Prostate gland (tissue), 2 donors: ENCODE results near the gene MTG1. TPM values are rescaled to one million over a fixed set of nuclear protein-coding genes. Genes with fewer than 3 reads are reported as not detected.
A peak's percentile ranks its signal among the peaks of the same experiment; 100 is the strongest.

Experiments used
- DNase-seq: peaks from one replicate; pipeline ENCODE4 v3.0.0-alpha.2; 2019; ENCODE audit warnings: low spot score
- H3K27ac ChIP-seq, 2 donors: fragments of 200-600 bp; sonication (generic); 2 replicates each; pipeline ENCODE4 v1.5.1; 2017 to 2019
- H3K27me3 ChIP-seq: fragments of 200-600 bp; sonication (generic); replicated peaks from 2 replicates; pipeline ENCODE4 v1.5.1; 2019; ENCODE audit not compliant: insufficient read depth
- H3K36me3 ChIP-seq, 2 donors: fragments of 200-600 bp; sonication (generic); 1 replicate in 1 of 2; 2 replicates in 1 of 2; pipeline versions ENCODE4 v1.5.1 to v1.8.1; 2017 to 2019
- H3K4me1 ChIP-seq: fragments of 200-600 bp; sonication (generic); replicated peaks from 2 replicates; pipeline ENCODE4 v1.5.1; 2019
- H3K4me3 ChIP-seq, 2 donors: fragments of 200-600 bp; sonication (generic); 2 replicates each; pipeline ENCODE4 v1.5.1; 2017 to 2019
- H3K9me3 ChIP-seq: fragments of 200-600 bp; sonication (generic); 2 replicates; pipeline ENCODE4 v1.5.1; 2017
- POLR2A ChIP-seq: fragments of 450-650 bp; IDR thresholded peaks from one replicate; pipeline ENCODE4 v1.6.1; 2016; ENCODE audit warnings: antibody characterized with exemption, mild to moderate bottlenecking
- POLR2AphosphoS5 ChIP-seq: sonication (generic); formaldehyde crosslinking; IDR thresholded peaks from one replicate; pipeline ENCODE4 v1.6.1; 2017; ENCODE audit warnings: antibody characterized with exemption
- WGBS: methylation state at CpG from one replicate; pipeline ENCODE4 v1.1.5; 2018; 5-methylcytosine and 5-hydroxymethylcytosine counted together
- intact Hi-C: fragments of 100-400 bp; cut with DNase I; formaldehyde crosslinking; loops from one replicate; pipeline ENCODE4 v1.14.2; 2022
- total RNA-seq, 2 donors: library from RNA; depleted of rRNA; stranded (reverse); fragments of >200 nt; gene quantifications; one replicate each; pipeline ENCODE4 v1.1.0, GENCODE V29; 2016
- TF ChIP-seq, protein P1 (sequence below), 4 experiments: fragments of 200-600 bp in 2 of 4; fragments of 450-650 bp in 2 of 4; sonication (generic) in 2 of 4; IDR thresholded peaks; 1 replicate in 3 of 4; 2 replicates in 1 of 4; pipeline ENCODE4 v1.5.1; 2016 to 2019; ENCODE audit warnings: antibody characterized with exemption in 4 of 4, mild to moderate bottlenecking in 2 of 4, moderate library complexity in 2 of 4

The MTG1 gene
- total RNA-seq, 2 donors from 2014 or later: 26.8 to 67.4 TPM

DNA sequence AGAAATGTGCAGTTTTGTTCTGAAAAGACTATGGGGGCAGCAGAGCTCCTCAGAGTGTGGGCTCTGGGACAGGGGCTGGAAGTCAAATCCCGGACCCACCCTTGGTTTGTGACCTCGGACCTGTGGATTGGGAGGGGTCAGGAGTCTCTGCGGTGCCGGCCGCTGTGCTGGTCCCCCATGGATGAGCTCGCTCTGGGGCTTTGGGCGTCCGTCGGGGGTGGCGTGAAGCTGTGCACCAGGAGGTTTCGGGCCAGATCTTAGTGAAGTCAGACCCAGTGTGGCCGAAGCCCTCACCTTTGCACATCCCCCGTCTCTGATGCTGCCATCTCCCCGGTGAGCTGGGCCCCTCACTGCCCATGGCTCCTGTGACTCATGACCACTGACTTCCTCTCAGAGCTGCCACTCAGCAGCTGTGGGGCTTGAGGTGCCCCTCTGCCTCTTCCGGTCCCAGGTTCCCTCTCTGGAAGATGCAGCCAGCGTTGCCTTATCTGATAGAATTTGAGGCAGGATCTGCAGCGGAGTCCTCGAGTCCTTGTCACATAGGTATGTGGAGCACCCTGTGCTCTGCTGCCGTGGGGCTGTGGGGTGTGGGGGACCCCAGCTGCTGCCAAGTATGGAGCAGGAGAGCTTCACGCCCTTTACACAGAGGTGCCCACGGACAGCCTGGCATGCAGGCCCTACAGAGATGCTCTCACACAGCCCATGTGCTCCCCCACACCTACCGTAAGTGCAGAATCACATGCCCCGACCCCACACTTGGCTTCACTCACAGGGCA lies 48.4 kb downstream of the MTG1 start:
- TF ChIP-seq POLR2AphosphoS5: no peak
- TF ChIP-seq, protein P1, sequence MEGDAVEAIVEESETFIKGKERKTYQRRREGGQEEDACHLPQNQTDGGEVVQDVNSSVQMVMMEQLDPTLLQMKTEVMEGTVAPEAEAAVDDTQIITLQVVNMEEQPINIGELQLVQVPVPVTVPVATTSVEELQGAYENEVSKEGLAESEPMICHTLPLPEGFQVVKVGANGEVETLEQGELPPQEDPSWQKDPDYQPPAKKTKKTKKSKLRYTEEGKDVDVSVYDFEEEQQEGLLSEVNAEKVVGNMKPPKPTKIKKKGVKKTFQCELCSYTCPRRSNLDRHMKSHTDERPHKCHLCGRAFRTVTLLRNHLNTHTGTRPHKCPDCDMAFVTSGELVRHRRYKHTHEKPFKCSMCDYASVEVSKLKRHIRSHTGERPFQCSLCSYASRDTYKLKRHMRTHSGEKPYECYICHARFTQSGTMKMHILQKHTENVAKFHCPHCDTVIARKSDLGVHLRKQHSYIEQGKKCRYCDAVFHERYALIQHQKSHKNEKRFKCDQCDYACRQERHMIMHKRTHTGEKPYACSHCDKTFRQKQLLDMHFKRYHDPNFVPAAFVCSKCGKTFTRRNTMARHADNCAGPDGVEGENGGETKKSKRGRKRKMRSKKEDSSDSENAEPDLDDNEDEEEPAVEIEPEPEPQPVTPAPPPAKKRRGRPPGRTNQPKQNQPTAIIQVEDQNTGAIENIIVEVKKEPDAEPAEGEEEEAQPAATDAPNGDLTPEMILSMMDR (IDR thresholded peaks at IDR 0.05): no peak
- no peak for TF ChIP-seq POLR2A
- H3K4me1 ChIP-seq: no peaks in the 10 kb centered on the region
- intact Hi-C loops: no loop called here
- H3K27me3 ChIP-seq: no peaks in the 10 kb centered on the region
- no peak overlapping the region for H3K4me3 ChIP-seq
- H3K27ac ChIP-seq: no peak overlapping the region
- H3K36me3 ChIP-seq: no peaks in the 10 kb centered on the region
- no peaks in the 10 kb centered on the region for H3K9me3 ChIP-seq
- DNase-seq: no peak
- WGBS: 86% methylated on average over 16 of the region's 23 CpGs

DNA sequence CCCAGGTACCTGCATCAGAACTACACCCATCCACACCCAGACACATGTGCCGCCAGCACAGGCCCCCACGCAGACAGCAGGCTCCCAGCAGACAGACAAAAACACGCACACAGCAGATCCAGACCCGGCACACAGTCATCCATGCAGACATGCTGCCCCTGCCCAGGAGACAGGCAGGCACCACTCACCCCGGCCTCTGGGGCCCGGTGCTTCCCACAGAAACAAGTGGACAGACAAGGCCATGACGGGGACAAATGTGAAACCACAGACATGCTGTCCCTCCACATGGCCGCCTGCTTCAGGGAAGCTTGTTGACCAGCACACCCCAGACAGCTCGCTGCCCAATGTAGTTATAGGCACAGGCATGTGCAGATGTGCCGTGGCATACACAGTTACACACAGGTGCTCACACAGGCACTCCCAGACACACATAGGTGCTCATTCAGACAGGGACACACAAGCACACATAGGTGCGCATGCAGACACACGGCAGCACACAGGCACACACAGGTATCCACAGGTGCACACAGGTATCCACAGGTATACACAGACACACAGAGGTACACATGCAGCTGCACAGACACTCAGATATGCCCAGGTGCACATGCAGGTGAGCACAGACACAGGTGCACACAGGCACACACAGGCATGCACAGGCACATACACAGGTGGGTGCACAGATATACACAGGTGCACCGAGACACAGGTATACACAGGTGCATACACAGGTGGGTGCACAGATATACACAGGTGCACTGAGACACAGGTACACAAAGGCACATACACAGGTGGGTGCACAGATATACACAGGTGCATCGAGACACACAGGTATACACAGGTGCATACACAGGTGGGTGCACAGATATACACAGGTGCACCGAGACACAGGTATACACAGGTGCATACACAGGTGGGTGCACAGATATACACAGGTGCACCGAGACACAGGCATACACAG lies 49.3 kb downstream of the MTG1 start:
- WGBS: 84% methylated on average over 14 of the region's 16 CpGs
- no peak overlapping the region for H3K27ac ChIP-seq
- H3K4me1 ChIP-seq: no peaks in the 10 kb centered on the region
- intact Hi-C loops: no loop called here
- no peaks in the 10 kb centered on the region for H3K9me3 ChIP-seq
- no peak for TF ChIP-seq POLR2AphosphoS5
- TF ChIP-seq POLR2A: no peak
- TF ChIP-seq, protein P1 (IDR thresholded peaks at IDR 0.05): no peak
- H3K36me3 ChIP-seq: no peaks in the 10 kb centered on the region
- H3K27me3 ChIP-seq: no peaks in the 10 kb centered on the region
- H3K4me3 ChIP-seq: no peak overlapping the region
- no peak for DNase-seq

DNA sequence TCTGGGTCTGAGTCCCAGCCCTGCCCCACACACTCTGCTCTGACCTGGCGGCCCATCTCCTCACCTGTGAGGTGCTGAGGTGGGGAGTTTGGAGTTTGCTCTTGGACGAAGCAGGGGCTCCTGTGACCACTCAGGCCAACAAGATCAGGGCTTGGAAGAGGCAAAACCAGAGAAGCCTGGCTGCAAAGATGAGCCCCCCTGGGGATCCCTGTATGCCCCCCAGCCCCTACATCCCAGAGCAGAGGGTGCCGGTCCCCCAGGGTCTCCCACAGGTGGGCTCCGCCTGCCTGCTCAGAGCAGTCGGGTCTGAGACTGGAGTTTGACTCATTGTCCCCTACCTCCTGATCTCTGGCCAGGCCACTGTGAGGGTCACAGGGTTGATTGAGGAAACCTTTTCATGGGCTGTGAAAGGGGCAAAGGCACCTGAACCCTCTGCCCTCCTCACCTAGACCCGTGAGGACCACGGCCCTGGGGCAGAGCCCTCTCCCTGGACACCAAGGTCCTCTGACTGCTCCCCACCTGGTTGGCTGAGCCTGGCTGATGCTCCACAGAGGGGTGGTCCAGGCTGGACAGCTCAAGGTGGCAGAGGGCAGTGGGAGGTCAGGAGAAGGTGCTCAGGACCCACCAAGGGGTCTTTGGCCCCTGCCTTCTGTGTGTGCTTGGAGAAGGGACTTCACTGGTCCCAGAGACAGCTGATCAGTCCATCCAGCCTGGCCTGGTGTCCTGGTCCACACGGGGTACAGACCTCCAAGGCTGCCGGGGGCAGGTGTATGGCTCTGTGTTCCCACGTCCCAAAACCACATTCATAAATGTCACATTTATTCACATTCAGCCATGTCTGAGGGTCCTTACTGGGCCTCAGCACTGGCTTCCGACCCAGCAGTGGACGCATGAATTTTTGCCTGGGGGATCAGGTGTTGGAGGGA lies 50.6 kb downstream of the MTG1 start:
- TF ChIP-seq, protein P1 (IDR thresholded peaks at IDR 0.05): no peak
- TF ChIP-seq POLR2AphosphoS5 (no peak), POLR2A (no peak)
- no peak overlapping the region for H3K4me3 ChIP-seq
- no peaks in the 10 kb centered on the region for H3K36me3 ChIP-seq
- H3K4me1 ChIP-seq: no peaks in the 10 kb centered on the region
- intact Hi-C loops: no loop called here
- DNase-seq: no peak
- H3K27me3 ChIP-seq: no peaks in the 10 kb centered on the region
- H3K27ac ChIP-seq: no peak overlapping the region
- no peaks in the 10 kb centered on the region for H3K9me3 ChIP-seq
- WGBS: 97% methylated on average over 9 of the region's 12 CpGs

DNA sequence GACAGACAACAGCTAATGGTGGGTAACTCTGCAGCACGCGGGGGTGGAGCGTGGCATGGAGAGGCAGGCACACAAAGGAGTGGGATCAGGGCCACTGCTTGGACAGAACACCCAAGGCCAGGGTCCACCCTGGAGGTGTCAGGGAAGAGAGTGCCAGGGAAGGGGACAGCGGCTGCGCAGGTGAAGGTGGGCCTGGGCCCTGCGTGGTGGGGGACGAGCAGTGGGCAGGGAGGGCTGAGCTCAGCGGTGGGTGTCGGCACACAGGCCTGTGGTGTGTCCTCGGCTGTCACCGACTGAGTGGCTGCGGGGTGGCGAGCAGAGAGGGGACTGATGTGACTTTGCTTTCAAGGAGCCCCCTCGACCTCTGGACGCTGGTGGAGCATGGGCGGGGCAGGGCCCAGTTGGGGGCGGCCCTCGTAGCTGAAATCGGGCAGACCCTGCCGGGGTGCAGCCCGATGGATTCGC lies 51.3 kb downstream of the MTG1 start:
- no peaks in the 10 kb centered on the region for H3K4me1 ChIP-seq
- H3K9me3 ChIP-seq: no peaks in the 10 kb centered on the region
- H3K36me3 ChIP-seq: no peaks in the 10 kb centered on the region
- TF ChIP-seq, protein P1 (IDR thresholded peaks at IDR 0.05): no peak
- TF ChIP-seq POLR2A (no peak), POLR2AphosphoS5 (no peak)
- intact Hi-C loops: no loop called here
- H3K27me3 ChIP-seq: no peaks in the 10 kb centered on the region
- WGBS: 92% methylated on average over 21 of the region's 22 CpGs
- DNase-seq: peak; percentile 3
- H3K4me3 ChIP-seq: no peak overlapping the region
- no peak overlapping the region for H3K27ac ChIP-seq
